ENCODE data around the gene UNC13A.

DNA sequence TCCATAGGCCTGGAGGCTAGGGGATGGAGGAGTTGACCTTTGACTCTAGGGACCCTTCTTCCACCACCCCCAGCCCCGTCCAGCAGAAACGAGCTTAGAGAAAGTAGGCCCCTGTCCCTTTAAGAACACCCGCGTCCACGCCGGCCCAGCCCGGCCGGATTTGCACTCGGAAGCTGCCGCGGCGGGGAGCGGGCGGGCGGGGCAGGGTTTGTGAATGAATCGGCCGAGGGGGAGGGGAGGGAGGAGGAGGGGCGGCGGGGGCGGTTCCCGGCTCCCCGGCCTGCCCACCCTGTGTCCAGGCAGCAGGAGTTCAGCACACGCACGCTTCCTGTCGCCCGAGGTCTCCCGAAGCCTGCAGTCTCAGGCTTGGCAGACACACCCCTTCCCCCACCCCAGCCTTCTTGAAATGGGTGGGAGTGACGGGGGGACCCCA is 1.5 kb downstream of the UNC13A start:
- TF ChIP-seq, protein P1, sequence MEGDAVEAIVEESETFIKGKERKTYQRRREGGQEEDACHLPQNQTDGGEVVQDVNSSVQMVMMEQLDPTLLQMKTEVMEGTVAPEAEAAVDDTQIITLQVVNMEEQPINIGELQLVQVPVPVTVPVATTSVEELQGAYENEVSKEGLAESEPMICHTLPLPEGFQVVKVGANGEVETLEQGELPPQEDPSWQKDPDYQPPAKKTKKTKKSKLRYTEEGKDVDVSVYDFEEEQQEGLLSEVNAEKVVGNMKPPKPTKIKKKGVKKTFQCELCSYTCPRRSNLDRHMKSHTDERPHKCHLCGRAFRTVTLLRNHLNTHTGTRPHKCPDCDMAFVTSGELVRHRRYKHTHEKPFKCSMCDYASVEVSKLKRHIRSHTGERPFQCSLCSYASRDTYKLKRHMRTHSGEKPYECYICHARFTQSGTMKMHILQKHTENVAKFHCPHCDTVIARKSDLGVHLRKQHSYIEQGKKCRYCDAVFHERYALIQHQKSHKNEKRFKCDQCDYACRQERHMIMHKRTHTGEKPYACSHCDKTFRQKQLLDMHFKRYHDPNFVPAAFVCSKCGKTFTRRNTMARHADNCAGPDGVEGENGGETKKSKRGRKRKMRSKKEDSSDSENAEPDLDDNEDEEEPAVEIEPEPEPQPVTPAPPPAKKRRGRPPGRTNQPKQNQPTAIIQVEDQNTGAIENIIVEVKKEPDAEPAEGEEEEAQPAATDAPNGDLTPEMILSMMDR (IDR thresholded peaks at IDR 0.05) = no peak
- no peak for TF ChIP-seq POLR2A (IDR thresholded peaks at IDR 0.05)

Data from suprapubic skin (tissue), 3 donors.